ENCODE results near the gene SOD1. TPM values are rescaled to one million over a fixed set of nuclear protein-coding genes. Genes with fewer than 3 reads are reported as not detected.
"Not testable (repeated sequence)": the region's sequence is repeated elsewhere in the genome, so short reads cannot be mapped to it uniquely, and the experiment has no call there.

SOD1 gene
- total RNA-seq, 3 donors from 2014 or later (not counting 1 experiment from before 2014, with no cell fraction given), result 57.9 to 75.7 (median 64.8) TPM

DNA sequence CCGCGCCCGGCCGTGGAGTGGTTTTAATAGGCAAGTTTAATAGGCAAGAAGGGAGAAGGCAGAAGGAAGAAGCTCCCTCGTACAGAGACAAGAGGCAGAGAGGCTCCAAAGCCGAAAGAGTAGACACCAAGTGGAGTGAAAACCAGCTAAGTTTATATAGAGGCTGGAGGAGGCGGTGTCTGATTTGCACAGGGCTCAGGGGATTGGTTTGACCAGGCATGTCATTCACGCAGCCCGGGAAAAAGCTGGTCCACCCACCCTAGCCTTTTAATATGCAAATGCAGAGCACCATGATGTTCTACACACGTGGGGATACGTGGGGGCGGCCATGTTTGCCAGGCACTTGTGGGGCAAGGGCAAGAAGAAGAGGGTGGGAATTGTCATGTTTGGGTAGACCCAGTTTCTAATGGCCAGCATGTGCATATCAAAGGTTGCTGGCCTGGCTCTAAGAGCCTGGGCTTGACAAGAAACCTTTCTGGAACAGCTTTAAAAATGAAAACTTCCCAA, 18.0 kb upstream of the SOD1 start:
- H3K9me3 ChIP-seq (ENCODE audit: control insufficient read depth, insufficient read depth, low read length), result peaks cover 3% of the 10 kb centered on the region
- no peaks in the 10 kb centered on the region for H3K27me3 ChIP-seq (ENCODE audit: control insufficient read depth, insufficient read depth, low read length)
- Mint-ChIP-seq H3K36me3 (peaks cover 7% of the 10 kb centered on the region), H3K9me3 (peaks cover 2 to 3% of the 10 kb centered on the region in 2 donors), H3K27me3 (ENCODE audit: low read depth in 2 of 2) (peaks cover 0 to 5% of the 10 kb centered on the region in 2 donors), H3K4me3 (no peak overlapping the region), H3K27ac (no peak overlapping the region), H3K4me1 (no peaks in the 10 kb centered on the region)
- TF ChIP-seq CTCF (IDR thresholded peaks at IDR 0.05), result no peak
- H3K4me3 ChIP-seq (ENCODE audit: low read length), result no peak overlapping the region
- H3K4me1 ChIP-seq (ENCODE audit: control insufficient read depth, insufficient read depth, low read length), result no peaks in the 10 kb centered on the region
- WGBS (ENCODE audit: insufficient coverage), result 94% methylated on average over 12 of the region's 12 CpGs
- DNase-seq, result no peak
- intact Hi-C loops (cut with micrococcal nuclease), result no loop called here
- no peak for ATAC-seq
- no peaks in the 10 kb centered on the region for H3K36me3 ChIP-seq (ENCODE audit: control insufficient read depth, insufficient read depth, low read length)
- no peak overlapping the region for H3K27ac ChIP-seq (ENCODE audit: low read length)

DNA sequence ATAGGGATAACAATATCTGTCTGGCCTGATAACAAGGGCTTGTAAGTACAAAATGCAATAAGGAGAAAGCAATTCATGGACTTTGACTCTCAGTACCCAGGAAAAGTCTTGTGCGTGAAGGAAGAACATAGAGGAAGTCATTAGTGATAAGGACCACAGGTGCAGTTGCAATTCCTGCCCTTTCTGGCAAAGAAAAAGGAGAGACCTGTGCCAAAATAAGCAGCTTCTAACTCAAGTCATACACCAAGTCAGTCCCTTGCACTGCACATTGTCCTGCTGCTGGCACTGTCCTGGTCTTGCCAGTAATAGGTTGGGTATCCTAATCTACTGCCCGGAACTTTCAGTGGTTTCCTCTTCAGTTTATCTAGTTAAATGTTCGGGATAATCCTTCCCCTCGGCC, 14.8 kb upstream of the SOD1 start:
- peaks cover 0 to 4% of the 10 kb centered on the region in 2 donors for H3K27me3 Mint-ChIP-seq (ENCODE audit: low read depth in 2 of 2)
- Histone ChIP-seq H3K4me1 (ENCODE audit: control insufficient read depth, insufficient read depth, low read length) (no peaks in the 10 kb centered on the region), H3K27me3 (ENCODE audit: control insufficient read depth, insufficient read depth, low read length) (no peaks in the 10 kb centered on the region), H3K27ac (ENCODE audit: low read length) (no peak overlapping the region), H3K36me3 (ENCODE audit: control insufficient read depth, insufficient read depth, low read length) (no peaks in the 10 kb centered on the region), H3K9me3 (ENCODE audit: control insufficient read depth, insufficient read depth, low read length) (no peaks in the 10 kb centered on the region), H3K4me3 (ENCODE audit: low read length) (no peak overlapping the region)
- 74% methylated on average over 4 of the region's 4 CpGs for WGBS (ENCODE audit: insufficient coverage)
- H3K4me1 Mint-ChIP-seq, result no peaks in the 10 kb centered on the region
- TF ChIP-seq CTCF (IDR thresholded peaks at IDR 0.05), result no peak
- no peaks in the 10 kb centered on the region for H3K36me3 Mint-ChIP-seq
- intact Hi-C loops (cut with micrococcal nuclease), result no loop called here
- DNase-seq (no peak), ATAC-seq (no peak)
- H3K9me3 Mint-ChIP-seq, result peaks cover 0 to 2% of the 10 kb centered on the region in 2 donors
- H3K4me3 Mint-ChIP-seq, result no peak overlapping the region
- H3K27ac Mint-ChIP-seq, result no peak overlapping the region

GRCh38 chr21:31647650-31648049, 11.8 kb upstream of the SOD1 start:
- WGBS (ENCODE audit: insufficient coverage), result 90% methylated on average over 3 of the region's 3 CpGs
- no peak overlapping the region for H3K27ac ChIP-seq (ENCODE audit: low read length)
- Mint-ChIP-seq H3K9me3 (no peaks in the 10 kb centered on the region), H3K27me3 (ENCODE audit: low read depth in 2 of 2) (no peaks in the 10 kb centered on the region), H3K4me3 (no peak overlapping the region), H3K4me1 (no peaks in the 10 kb centered on the region), H3K36me3 (no peaks in the 10 kb centered on the region), H3K27ac (no peak overlapping the region)
- no peaks in the 10 kb centered on the region for H3K9me3 ChIP-seq (ENCODE audit: control insufficient read depth, insufficient read depth, low read length)
- H3K27me3 ChIP-seq (ENCODE audit: control insufficient read depth, insufficient read depth, low read length), result no peaks in the 10 kb centered on the region
- DNase-seq (no peak), ATAC-seq (no peak)
- no peaks in the 10 kb centered on the region for H3K4me1 ChIP-seq (ENCODE audit: control insufficient read depth, insufficient read depth, low read length)
- no peaks in the 10 kb centered on the region for H3K36me3 ChIP-seq (ENCODE audit: control insufficient read depth, insufficient read depth, low read length)
- no peak for TF ChIP-seq CTCF (IDR thresholded peaks at IDR 0.05)
- H3K4me3 ChIP-seq (ENCODE audit: low read length), result no peak overlapping the region
- intact Hi-C loops (cut with micrococcal nuclease), result no loop called here

GRCh38 chr21:31650930-31651329, 8.6 kb upstream of the SOD1 start:
- no peak overlapping the region for H3K27ac ChIP-seq (ENCODE audit: low read length)
- Mint-ChIP-seq H3K9me3 (no peaks in the 10 kb centered on the region), H3K27me3 (ENCODE audit: low read depth in 2 of 2) (no peaks in the 10 kb centered on the region), H3K4me3 (no peak overlapping the region), H3K27ac (no peak overlapping the region), H3K4me1 (peaks cover 15% of the 10 kb centered on the region in 2 donors), H3K36me3 (no peaks in the 10 kb centered on the region)
- intact Hi-C loops (cut with micrococcal nuclease), result no loop called here
- no peaks in the 10 kb centered on the region for H3K36me3 ChIP-seq (ENCODE audit: control insufficient read depth, insufficient read depth, low read length)
- DNase-seq (no peak), ATAC-seq (no peak)
- H3K4me3 ChIP-seq (ENCODE audit: low read length), result no peak overlapping the region
- H3K9me3 ChIP-seq (ENCODE audit: control insufficient read depth, insufficient read depth, low read length), result no peaks in the 10 kb centered on the region
- peaks cover 11% of the 10 kb centered on the region for H3K4me1 ChIP-seq (ENCODE audit: control insufficient read depth, insufficient read depth, low read length)
- no peak for TF ChIP-seq CTCF (IDR thresholded peaks at IDR 0.05)
- H3K27me3 ChIP-seq (ENCODE audit: control insufficient read depth, insufficient read depth, low read length), result no peaks in the 10 kb centered on the region
- 67% methylated on average over 1 of the region's 3 CpGs for WGBS (ENCODE audit: insufficient coverage)

DNA sequence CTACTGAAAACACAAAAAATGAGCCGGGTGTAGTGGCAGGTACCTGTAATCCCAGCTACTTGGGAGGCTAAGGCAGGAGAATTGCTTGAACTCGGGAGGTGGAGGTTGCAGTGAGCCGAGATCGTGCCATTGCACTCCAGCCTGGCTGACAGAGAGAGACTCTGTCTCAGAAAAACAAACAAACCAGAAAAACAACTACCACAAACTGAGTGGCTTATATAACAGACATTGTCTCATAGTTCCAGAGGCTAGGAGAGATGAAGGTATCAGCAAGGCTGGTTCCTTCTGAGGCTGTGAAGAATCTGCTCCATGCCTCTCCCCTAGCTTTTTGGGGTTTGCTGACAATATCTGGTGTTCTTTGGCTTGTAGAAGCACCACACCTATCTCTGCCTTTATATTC, 8.0 kb upstream of the SOD1 start:
- intact Hi-C loops (cut with micrococcal nuclease); DNase-seq; H3K36me3 Mint-ChIP-seq; H3K9me3 ChIP-seq (ENCODE audit: control insufficient read depth, insufficient read depth, low read length); ATAC-seq; H3K27me3 Mint-ChIP-seq (ENCODE audit: low read depth in 2 of 2); H3K4me3 Mint-ChIP-seq; H3K36me3 ChIP-seq (ENCODE audit: control insufficient read depth, insufficient read depth, low read length); H3K27ac Mint-ChIP-seq; H3K9me3 Mint-ChIP-seq; H3K27me3 ChIP-seq (ENCODE audit: control insufficient read depth, insufficient read depth, low read length); H3K4me3 ChIP-seq (ENCODE audit: low read length); H3K27ac ChIP-seq (ENCODE audit: low read length): not testable (repeated sequence)
- peaks cover 11% of the 10 kb centered on the region for H3K4me1 ChIP-seq (ENCODE audit: control insufficient read depth, insufficient read depth, low read length)
- WGBS (ENCODE audit: insufficient coverage), result 90% methylated on average over 2 of the region's 4 CpGs
- peaks cover 15% of the 10 kb centered on the region in 2 donors for H3K4me1 Mint-ChIP-seq
